HG03108 (cell line): Measurements from ENCODE around the gene BTBD9.

Experiments used
- ATAC-seq: cut with Tn5 transposase; IDR thresholded peaks from one replicate; pipeline ENCODE4 v1.9.1; 2021; ENCODE audit warnings: moderate library complexity; ENCODE audit not compliant: unreplicated experiment

Gene BTBD9

GRCh38 chr6:38185244-38185643 is 454.5 kb downstream of the BTBD9 start:
- ATAC-seq: no peak

- no peak for ATAC-seq
Observed at GRCh38 chr6:38184585-38185080, 455.1 kb downstream of the BTBD9 start.

- no peak for ATAC-seq
Observed at GRCh38 chr6:38183856-38184584, 455.7 kb downstream of the BTBD9 start.

DNA sequence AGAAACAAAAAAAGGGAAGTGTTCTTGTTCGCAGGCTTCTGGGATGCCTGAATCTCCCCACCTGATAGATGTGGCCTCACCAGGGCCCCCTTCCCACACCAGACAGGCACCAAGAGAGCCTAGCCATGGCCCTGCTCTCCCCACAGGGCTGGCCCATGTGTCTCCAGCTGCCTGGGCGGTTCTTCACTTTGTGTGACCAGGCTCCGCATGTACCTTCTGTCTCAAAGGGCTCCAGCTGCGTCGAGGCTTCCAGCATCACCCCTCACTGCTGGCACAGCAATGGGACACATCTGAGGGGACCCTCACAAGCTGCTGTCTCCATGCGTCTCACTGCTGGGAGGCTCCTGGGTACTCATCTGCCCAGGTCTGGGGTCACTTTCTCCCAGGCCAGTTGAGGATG is 457.3 kb downstream of the BTBD9 start:
- no peak for ATAC-seq

DNA sequence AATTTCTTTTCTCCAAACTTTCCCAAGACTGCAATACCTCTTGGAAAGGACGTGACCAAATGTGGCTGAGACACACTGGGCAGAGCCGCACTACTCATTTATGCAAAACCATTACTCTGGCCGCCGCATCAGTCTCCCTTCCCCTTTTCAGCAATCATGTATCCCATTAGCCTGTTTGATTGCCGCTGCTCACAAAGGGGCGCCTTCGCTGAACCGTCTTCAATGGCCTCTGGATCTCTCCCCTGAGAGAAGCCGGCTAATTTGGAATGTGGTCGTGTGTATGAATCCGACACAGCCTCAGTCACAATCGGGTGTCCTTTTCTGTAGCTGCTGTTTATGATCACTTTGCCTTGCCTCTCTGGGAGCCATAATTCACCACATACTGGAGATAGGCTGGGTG is 459.1 kb downstream of the BTBD9 start:
- no peak for ATAC-seq

GRCh38 chr6:38179794-38180430 is 459.8 kb downstream of the BTBD9 start:
- no peak for ATAC-seq

- no peak for ATAC-seq
Observed at GRCh38 chr6:38179300-38179699, 460.4 kb downstream of the BTBD9 start.

GRCh38 chr6:38178584-38178886 is 461.2 kb downstream of the BTBD9 start:
- ATAC-seq: no peak

DNA sequence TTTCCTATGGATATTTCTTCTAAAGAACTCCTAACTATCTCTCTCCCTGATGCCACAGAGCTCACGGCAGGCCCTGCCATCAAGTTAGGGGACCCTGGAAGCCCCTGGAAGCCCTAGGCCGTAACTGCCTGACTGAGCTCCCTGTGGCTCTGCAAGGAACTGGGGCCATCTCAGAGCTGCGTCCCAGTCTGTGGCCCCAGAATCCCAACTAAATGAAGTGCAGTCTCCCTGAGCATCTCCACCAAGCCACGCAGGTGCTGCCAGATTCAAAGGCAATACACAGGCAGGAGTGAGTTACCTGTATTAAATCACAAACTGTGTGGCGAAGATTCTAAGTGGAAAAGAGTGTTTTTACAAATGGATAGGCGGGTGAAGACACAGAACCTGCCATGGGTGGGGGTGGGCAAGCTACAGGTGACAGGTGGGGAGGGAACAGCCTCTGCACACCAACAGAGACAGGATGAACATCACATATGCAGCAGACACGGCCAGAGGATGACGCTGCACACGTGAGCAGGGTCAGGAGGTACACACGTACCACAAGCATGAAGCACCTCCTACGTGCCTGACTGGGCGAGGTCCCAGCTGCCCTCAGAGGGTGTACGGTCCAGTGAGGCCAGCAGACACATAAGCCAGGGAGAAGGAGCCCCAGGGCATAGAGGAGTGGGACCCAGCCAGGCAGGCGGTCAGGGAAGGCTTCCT is 461.7 kb downstream of the BTBD9 start:
- no peak for ATAC-seq

- ATAC-seq: no peak
Observed at GRCh38 chr6:38176797-38177751, 462.7 kb downstream of the BTBD9 start.

DNA sequence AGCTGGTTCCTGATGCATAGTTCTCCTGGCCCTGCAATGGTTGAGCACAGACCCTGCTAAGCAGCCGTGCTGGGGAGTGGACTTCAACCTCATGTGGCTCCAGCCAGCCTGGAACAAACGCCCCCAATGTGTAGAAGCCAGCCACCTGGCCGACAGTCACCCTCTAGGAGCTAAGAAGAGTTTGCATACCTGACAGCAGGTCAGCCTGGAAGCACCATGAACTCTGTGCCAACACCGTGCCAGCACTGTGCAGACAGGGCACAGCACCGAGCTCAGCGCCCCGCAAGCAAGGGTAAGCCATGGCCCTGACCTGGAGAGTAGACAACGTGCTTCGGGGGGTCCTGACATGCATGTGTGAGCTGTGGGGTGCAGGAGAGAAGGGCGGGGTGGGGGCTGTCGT is 463.9 kb downstream of the BTBD9 start:
- no peak for ATAC-seq

DNA sequence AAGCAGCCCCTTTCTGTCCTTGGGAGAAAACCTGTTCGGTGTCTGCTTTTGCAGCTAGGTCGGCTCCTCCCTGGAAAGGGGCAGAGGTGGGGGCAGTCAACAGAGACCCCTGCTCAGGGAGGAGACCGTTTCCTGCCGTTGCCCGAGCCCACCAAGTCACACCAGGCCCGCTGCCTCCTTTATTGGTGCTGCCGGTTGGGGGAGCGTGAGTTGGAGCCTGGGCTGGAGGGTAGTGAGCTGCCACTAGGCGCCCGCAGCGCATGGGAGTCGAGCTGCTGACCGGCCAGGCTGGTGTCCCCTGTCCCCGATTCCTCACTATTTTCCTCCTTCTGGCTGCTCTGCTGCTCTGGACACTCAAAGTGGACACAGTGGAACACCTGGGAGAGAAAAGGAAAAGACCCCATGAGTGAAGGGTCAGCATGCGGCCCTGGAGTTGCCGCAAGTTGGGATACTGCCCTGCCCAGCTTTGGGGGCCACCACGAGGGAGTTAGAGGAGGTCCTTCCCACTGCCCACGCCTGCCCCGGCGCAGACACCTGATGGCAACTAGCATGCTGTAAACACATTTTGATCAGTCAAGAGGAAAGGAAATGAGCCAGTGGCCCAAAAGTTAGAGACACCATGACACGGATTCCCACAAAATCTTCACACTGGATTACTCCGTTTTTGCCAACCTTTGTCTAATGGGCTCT is 464.8 kb downstream of the BTBD9 start:
- no peak for ATAC-seq

DNA sequence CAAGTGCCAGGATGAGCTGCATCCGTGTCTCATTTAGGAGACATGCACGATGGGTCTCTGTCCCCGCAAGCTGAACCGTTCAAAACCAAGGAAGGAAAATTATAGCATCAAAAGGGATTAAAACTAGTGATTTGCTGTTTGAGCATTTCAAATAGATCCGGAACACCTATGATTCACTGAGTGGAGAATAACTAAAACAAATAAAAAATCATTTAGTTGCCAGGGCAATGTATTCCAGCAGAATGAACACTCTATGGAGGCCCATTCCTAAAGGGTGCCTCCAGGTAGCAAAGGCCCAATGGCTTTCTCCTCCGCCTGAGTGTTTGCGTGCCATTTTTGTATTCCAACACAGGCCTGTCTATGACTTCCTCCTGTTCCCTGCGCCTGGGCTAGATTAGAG is 465.4 kb downstream of the BTBD9 start:
- ATAC-seq: no peak

DNA sequence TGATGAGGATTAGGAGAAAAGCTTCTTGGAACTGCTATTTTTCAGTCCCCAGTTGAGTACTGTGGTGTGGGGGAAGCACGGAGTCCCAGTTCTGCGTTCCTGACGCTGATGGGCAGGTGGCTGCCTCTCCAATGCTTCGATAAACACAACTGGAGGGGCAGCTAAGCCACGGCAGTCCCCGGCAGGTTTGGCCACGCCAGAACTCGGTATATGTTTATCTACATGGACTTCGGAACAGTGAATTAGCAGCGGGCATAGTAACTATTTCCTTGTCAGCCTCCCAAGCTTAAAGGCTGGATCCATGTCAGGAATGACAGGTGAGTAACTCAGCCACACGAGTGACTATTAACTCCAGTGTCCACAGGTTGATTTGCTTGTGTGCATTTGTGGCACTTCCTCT is 465.8 kb downstream of the BTBD9 start:
- no peak for ATAC-seq

DNA sequence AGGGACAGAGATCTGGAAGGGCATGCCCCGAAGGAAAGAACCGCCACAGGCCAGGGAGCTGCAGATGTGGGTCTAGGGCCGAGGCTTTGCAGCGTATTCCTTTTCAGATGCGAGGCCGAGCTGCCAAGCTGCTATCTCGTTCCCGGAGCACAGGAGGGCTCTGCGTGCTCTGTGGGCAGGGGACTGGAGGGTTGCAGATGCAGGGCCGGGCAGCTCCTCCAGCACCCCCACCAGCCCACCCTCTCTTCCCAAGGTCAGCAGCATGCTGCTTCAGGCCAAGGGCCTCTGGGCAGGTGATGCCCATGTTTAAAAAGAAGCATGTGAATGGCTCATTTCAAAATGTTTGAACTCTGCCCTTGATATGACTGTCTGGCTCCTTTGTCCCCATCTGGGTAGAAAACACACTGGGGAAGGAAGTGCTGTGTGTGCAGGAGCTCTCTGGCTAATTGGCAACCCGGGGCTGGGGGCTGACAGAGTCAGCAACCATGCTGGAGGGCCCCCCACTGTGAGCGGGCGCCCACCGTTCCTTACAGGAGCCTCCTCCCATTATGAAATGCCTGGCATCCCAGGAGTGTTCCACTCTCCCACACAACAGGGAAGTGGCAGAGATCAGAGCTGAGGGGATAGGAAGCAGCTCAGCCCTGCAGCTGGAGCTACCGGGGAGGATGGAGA is 466.9 kb downstream of the BTBD9 start:
- no peak for ATAC-seq

DNA sequence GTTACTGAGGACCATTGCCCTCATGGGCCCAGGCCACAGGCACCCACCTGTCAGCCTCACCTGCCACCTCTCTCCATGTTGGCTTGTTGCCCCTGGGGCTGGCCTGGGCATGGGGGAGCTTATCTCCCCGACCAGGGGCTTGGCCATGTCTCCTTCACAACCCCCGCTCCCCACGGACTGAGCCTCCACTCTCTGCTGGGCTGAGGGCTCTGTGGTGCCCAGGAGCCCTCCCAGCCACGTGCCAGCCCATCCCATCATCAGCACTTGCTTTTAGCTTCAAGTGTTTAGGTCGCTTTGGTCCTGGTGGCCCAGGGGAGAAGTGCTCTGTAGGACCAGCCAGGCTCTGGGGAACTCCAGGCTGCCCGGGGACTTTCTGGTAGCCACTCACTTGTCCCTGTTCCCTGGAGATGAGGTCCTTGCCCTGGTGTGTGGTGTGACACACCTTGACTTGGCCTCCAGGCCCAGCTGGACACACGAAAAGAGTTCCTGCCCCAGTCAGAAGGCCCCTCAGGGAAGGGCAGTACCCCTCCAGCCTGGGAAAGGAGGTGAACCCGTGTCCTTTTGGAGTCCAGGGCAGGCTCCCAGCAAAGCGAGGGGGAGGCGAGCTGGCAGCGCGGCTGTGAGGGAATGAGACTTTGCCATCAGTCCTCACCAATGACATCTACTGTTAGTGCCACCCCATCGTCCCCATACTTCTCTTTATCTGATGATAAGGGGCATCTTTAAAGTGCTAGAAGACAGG is 467.6 kb downstream of the BTBD9 start:
- no peak for ATAC-seq

GRCh38 chr6:38170666-38171355 is 468.9 kb downstream of the BTBD9 start:
- ATAC-seq: no peak

DNA sequence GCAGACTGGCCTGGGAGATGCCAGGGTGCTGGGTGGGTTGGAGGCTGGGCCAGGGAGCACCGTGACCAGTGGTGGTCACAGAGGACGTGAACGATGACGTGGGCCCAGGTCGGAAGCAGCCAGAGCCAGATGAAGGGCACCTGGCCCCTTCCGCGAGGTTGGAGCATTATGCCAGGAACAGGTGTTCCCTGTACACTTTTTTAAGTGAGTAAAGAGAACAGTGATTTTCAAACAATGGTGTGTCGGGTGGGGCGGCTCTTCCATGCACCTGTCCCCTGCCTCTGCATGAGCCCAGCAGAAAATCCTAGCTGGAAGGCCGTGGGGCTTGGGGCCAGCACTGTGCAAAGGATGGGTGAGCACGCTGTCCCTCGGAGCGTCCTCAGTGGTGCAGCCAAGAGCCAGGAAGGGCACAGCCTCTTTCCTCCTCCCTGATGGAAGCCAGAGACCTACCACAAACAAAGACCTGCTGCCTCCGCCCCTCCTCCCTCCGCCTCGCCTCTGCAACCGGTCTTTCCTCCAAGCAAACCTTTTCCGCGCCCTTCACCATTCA is 469.7 kb downstream of the BTBD9 start:
- no peak for ATAC-seq
